BE2C (cell line): ENCODE data around the gene CDKN2AIPNL. TPM values are rescaled to one million over a fixed set of nuclear protein-coding genes. Genes with fewer than 3 reads are reported as not detected.
A peak's percentile ranks its signal among the peaks of the same experiment; 100 is the strongest.

Source experiments
- DNase-seq: peaks from one replicate; pipeline ENCODE4 v3.0.0-alpha.2; 2020
- H3K27me3 ChIP-seq: fragments of 250-450 bp; sonication (Bioruptor Pico); 2 replicates; pipeline ENCODE4 v1.5.1; 2020; ENCODE audit warnings: mild to moderate bottlenecking
- H3K36me3 ChIP-seq: fragments of 250-450 bp; sonication (Bioruptor Pico); 2 replicates; pipeline ENCODE4 v1.5.1; 2020; ENCODE audit warnings: mild to moderate bottlenecking
- H3K4me1 ChIP-seq: fragments of 250-450 bp; sonication (Bioruptor Pico); 2 replicates; pipeline ENCODE4 v1.5.1; 2020
- H3K4me3 ChIP-seq: 2 replicates; pipeline ENCODE4 v1.5.1; 2011; ENCODE audit warnings: low read depth, low read length
- H3K9me3 ChIP-seq: fragments of 250-450 bp; sonication (Bioruptor Pico); 2 replicates; pipeline ENCODE4 v1.5.1; 2020
- CTCF ChIP-seq: IDR thresholded peaks from 2 replicates; pipeline ENCODE4 v1.5.1; 2012; ENCODE audit warnings: mild to moderate bottlenecking, low read depth, low read length
- polyA plus RNA-seq: library from polyadenylated mRNA; unstranded; fragments of >200 nt; gene quantifications from one replicate; pipeline ENCODE4 v1.2.1, GENCODE V29; 2012; ENCODE audit warnings: low read depth, missing spikeins; ENCODE audit not compliant: insufficient read length, insufficient read depth

Gene CDKN2AIPNL
- 57.6 TPM for polyA plus RNA-seq

DNA sequence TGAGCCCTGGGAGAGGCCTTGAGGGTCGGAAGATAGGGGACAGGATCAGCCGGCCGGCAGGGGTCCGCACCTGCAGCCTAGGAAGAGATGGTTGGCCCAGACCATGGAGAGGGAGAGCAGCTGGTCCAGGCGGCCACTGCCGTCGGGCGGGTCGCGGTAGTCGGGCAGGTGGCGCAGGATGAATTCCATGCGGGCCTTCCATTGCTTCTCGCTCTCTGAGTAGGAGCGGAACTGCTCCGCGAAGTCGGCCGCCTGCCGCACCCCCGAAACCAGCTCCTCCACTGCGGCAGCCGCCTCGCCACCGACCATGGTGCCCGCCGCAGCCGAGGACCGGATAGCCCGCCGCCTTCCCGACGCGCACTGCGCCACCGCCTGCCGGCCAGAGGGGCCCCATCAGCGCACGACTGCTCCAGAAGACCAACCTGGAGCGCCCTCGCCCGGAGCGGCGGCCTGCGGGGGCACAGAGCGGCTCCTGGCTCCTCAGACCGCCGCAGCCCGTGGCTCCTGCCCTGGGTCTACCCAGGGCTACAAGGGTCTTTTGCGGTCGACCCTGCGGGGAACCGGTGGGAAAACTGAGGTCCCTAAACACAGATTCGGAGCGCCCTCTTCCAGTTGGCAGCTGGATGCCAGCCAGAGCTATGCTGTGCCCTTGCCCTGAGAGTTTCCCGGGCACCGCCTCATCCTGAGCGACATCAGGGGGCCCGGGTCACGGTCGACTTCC lies at the start of gene CDKN2AIPNL:
Gene CDKN2AIPNL (minus strand): TSS at position 336 of the 721 bp plus-strand sequence. CDS start 27 bp downstream, at position 309.
- Histone ChIP-seq H3K9me3 (no peaks in the 10 kb centered on the region), H3K27me3 (no peaks in the 10 kb centered on the region), H3K4me1 (peaks cover 6% of the 10 kb centered on the region), H3K36me3 (peaks cover 10% of the 10 kb centered on the region), H3K4me3 (peak within 1 kb of the TSS; percentile 92)
- peak; percentile 70 for TF ChIP-seq CTCF
- peak; percentile 96 for DNase-seq

DNA sequence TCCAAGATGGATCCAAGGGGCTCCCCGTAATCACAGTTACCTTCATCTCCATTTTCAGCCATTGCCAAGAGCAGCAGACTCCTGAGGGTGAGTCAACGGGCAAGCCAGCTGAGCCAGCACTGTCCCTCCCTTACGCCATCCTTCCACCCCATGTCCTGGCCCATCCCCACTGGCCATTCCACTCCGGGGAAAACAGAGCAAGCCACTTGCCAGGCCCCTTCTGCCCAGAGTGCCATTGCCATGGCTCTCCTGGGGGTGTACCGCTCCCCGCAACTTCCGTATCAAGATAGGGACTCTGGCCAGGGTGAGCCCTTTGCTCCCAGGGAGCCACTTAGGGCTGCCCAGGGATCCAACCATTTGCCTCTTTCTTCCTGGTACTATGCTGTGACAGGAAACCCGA lies 48.9 kb upstream of the CDKN2AIPNL start:
- TF ChIP-seq CTCF = no peak
- no peaks in the 10 kb centered on the region for H3K9me3 ChIP-seq
- H3K4me1 ChIP-seq = no peaks in the 10 kb centered on the region; the same call in 1 of the 2 replicates
- H3K4me3 ChIP-seq = no peak overlapping the region
- no peak for DNase-seq
- H3K27me3 ChIP-seq = no peaks in the 10 kb centered on the region
- H3K36me3 ChIP-seq = no peaks in the 10 kb centered on the region

DNA sequence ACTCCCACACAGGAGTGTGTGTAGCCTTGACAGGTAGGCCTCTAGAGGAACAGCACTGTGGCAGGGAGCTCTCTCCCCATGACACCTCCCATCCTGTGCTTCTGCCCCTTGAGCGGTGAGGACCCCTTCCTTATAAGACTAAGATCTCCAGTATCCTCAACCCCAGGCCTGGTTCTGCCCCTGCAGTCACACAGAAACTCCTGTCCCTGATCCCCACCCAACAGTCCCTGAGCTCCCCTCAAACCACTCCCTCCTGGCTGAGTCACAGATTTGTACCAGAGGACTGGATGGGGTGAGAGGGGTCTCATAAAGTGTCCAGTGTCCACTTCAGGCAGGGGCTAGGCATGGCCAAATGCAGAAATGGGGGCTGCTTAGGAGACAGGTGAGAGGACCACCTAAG lies 47.8 kb upstream of the CDKN2AIPNL start:
- DNase-seq = no peak
- H3K36me3 ChIP-seq = no peaks in the 10 kb centered on the region
- H3K4me3 ChIP-seq = no peak overlapping the region
- H3K9me3 ChIP-seq = no peaks in the 10 kb centered on the region
- H3K27me3 ChIP-seq = no peaks in the 10 kb centered on the region
- no peaks in the 10 kb centered on the region for H3K4me1 ChIP-seq
- TF ChIP-seq CTCF = no peak

DNA sequence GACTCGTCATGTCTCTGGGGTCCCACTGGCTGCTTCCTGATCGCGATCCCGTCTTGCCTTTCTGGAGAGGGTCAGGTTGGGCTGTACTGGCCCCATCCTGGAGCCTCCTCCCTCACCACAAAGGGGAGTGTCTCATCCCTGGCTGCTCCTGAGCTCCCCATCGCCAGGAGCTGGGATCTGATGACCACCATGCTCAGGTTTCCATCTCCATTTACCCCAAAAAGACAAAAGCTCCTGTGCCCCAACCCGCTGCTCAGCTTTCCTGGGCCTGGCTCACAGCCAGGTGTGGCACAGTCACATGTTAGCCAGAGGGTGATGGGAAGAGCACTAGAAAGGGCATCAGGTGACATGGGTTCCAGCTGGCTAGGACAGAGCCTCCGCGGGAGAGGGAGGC lies 47.3 kb upstream of the CDKN2AIPNL start:
- Histone ChIP-seq H3K4me3 (no peak overlapping the region), H3K4me1 (no peaks in the 10 kb centered on the region), H3K27me3 (no peaks in the 10 kb centered on the region), H3K9me3 (no peaks in the 10 kb centered on the region), H3K36me3 (no peaks in the 10 kb centered on the region)
- no peak for DNase-seq
- no peak for TF ChIP-seq CTCF

- TF ChIP-seq CTCF = no peak
- peak; percentile 56 for DNase-seq
Measured at GRCh38 chr5:134458234-134459009, 46.7 kb upstream of the CDKN2AIPNL start.

GRCh38 chr5:134457801-134458200 lies 46.1 kb upstream of the CDKN2AIPNL start:
- Histone ChIP-seq H3K4me3 (no peak overlapping the region), H3K36me3 (no peaks in the 10 kb centered on the region), H3K27me3 (no peaks in the 10 kb centered on the region), H3K4me1 (no peaks in the 10 kb centered on the region), H3K9me3 (no peaks in the 10 kb centered on the region)
- no peak for DNase-seq
- no peak for TF ChIP-seq CTCF

More at GRCh38 chr5:134458234-134459009, 46.7 kb upstream of the CDKN2AIPNL start:
- Histone ChIP-seq H3K36me3 (no peaks in the 10 kb centered on the region), H3K4me3 (no peak overlapping the region), H3K4me1 (no peaks in the 10 kb centered on the region), H3K27me3 (no peaks in the 10 kb centered on the region), H3K9me3 (no peaks in the 10 kb centered on the region)
